Tibial nerve (tissue), 4 donors: ENCODE data around the gene PTPN7. TPM values are rescaled to one million over a fixed set of nuclear protein-coding genes. Genes with fewer than 3 reads are reported as not detected.

Experiments used
- DNase-seq, 2 donors: peaks; one replicate each; pipeline ENCODE4 v3.0.0-alpha.2; 2019; ENCODE audit warnings: low spot score in 2 of 2
- H3K27ac ChIP-seq, 4 donors: fragments of 200-600 bp; sonication (generic) in 3 of 4; one replicate each; pipeline ENCODE4 v1.5.1; 2017 to 2019; ENCODE audit warnings: mild to moderate bottlenecking in 1 of 4
- H3K27me3 ChIP-seq, 2 donors: fragments of 200-600 bp; sonication (generic) in 1 of 2; one replicate each; pipeline versions ENCODE4 v1.5.1 to v1.6.0; 2017 to 2019
- H3K36me3 ChIP-seq, 3 donors: fragments of 200-600 bp; sonication (generic); one replicate each; pipeline ENCODE4 v1.5.1; 2018 to 2019
- H3K4me1 ChIP-seq, 4 donors: fragments of 200-600 bp; sonication (generic) in 3 of 4; one replicate each; pipeline ENCODE4 v1.5.1; 2017 to 2019
- H3K4me3 ChIP-seq, 4 donors: fragments of 200-600 bp; sonication (generic) in 3 of 4; one replicate each; pipeline ENCODE4 v1.5.1; 2017 to 2019; ENCODE audit warnings: mild to moderate bottlenecking in 1 of 4, moderate library complexity in 1 of 4
- H3K9me3 ChIP-seq, 4 donors: fragments of 200-600 bp; sonication (generic) in 3 of 4; one replicate each; pipeline ENCODE4 v1.5.1; 2017 to 2019
- CTCF ChIP-seq, 5 experiments: fragments of 200-600 bp in 3 of 5; fragments of 450-650 bp in 2 of 5; sonication (generic) in 3 of 5; IDR thresholded peaks; one replicate each; pipeline ENCODE4 v1.5.1; 2016 to 2019; ENCODE audit warnings: antibody characterized with exemption in 5 of 5, mild to moderate bottlenecking in 3 of 5, moderate library complexity in 2 of 5
- EP300 ChIP-seq, 2 donors: sonication (generic); formaldehyde crosslinking; IDR thresholded peaks; one replicate each; pipeline ENCODE4 v1.6.1; 2017; ENCODE audit warnings: antibody characterized with exemption in 2 of 2, mild to moderate bottlenecking in 1 of 2
- POLR2A ChIP-seq, 2 donors: fragments of 450-650 bp; IDR thresholded peaks; one replicate each; pipeline ENCODE4 v1.6.1; 2017; ENCODE audit warnings: antibody characterized with exemption in 2 of 2, mild to moderate bottlenecking in 2 of 2, moderate library complexity in 2 of 2
- WGBS, 2 donors: methylation state at CpG; one replicate each; pipeline ENCODE4 v1.1.5; 2018; 5-methylcytosine and 5-hydroxymethylcytosine counted together
- total RNA-seq, 4 donors: library from RNA; depleted of rRNA; stranded (reverse); fragments of >200 nt; gene quantifications; one replicate each; pipeline ENCODE4 v1.1.0, GENCODE V29; 2016

PTPN7 gene
- total RNA-seq, 4 donors from 2014 or later = 1.2 to 13.8 (median 6.8) TPM

- no peaks in the 10 kb centered on the region for H3K36me3 ChIP-seq
- 61 to 74% methylated on average over 10 of the region's 10 CpGs for WGBS, 2 donors
- TF ChIP-seq EP300 (IDR thresholded peaks at IDR 0.05) (no peak), POLR2A (IDR thresholded peaks at IDR 0.05) (no peak), CTCF (IDR thresholded peaks at IDR 0.05) (no peak)
- H3K27ac ChIP-seq = peak overlapping the region in 2 of 4 donors; percentile 24 to 72
- H3K4me1 ChIP-seq = peaks cover 0 to 26% (median 0%) of the 10 kb centered on the region in 4 donors
- H3K4me3 ChIP-seq = no peak overlapping the region
- H3K9me3 ChIP-seq = no peaks in the 10 kb centered on the region
- H3K27me3 ChIP-seq = no peaks in the 10 kb centered on the region
- DNase-seq = no peak
Measured at GRCh38 chr1:202106340-202107254, 53.8 kb downstream of the PTPN7 start.

GRCh38 chr1:202105571-202106339, 54.6 kb downstream of the PTPN7 start:
- no peak overlapping the region for H3K4me3 ChIP-seq
- WGBS, 2 donors = 41 to 64% methylated on average over 8 to 10 of the region's 10 CpGs
- no peaks in the 10 kb centered on the region for H3K9me3 ChIP-seq
- peaks cover 0 to 26% (median 0%) of the 10 kb centered on the region in 4 donors for H3K4me1 ChIP-seq
- H3K36me3 ChIP-seq = no peaks in the 10 kb centered on the region
- H3K27me3 ChIP-seq = no peaks in the 10 kb centered on the region
- DNase-seq = no peak
- TF ChIP-seq CTCF (IDR thresholded peaks at IDR 0.05) (no peak), POLR2A (IDR thresholded peaks at IDR 0.05) (no peak), EP300 (IDR thresholded peaks at IDR 0.05) (no peak)
- H3K27ac ChIP-seq = peak overlapping the region in 2 of 4 donors; percentile 16 to 62

- Histone ChIP-seq H3K36me3 (no peaks in the 10 kb centered on the region), H3K9me3 (no peaks in the 10 kb centered on the region), H3K4me1 (peaks cover 0 to 26% (median 0%) of the 10 kb centered on the region in 4 donors), H3K27ac (no peak overlapping the region), H3K4me3 (no peak overlapping the region), H3K27me3 (no peaks in the 10 kb centered on the region)
- no peak for TF ChIP-seq POLR2A (IDR thresholded peaks at IDR 0.05)
- no peak for TF ChIP-seq EP300 (IDR thresholded peaks at IDR 0.05)
- TF ChIP-seq CTCF (IDR thresholded peaks at IDR 0.05) = no peak
- DNase-seq = no peak
- WGBS, 2 donors = 84 to 89% methylated on average over 10 of the region's 10 CpGs
Measured at GRCh38 chr1:202104073-202104472, 56.3 kb downstream of the PTPN7 start.

GRCh38 chr1:202101184-202101583, 59.2 kb downstream of the PTPN7 start:
- H3K27ac ChIP-seq = no peak overlapping the region
- no peaks in the 10 kb centered on the region for H3K27me3 ChIP-seq

More at GRCh38 chr1:202101184-202101583, 59.2 kb downstream of the PTPN7 start:
- Histone ChIP-seq H3K4me1 (peaks cover 0 to 4% (median 0%) of the 10 kb centered on the region in 4 donors), H3K36me3 (no peaks in the 10 kb centered on the region), H3K9me3 (no peaks in the 10 kb centered on the region), H3K4me3 (no peak overlapping the region)
- TF ChIP-seq CTCF (IDR thresholded peaks at IDR 0.05) = no peak
- no peak for TF ChIP-seq EP300 (IDR thresholded peaks at IDR 0.05)
- TF ChIP-seq POLR2A (IDR thresholded peaks at IDR 0.05) = no peak
- WGBS, 2 donors = 51 to 54% methylated on average over 4 of the region's 4 CpGs
- no peak for DNase-seq

Other genes starting within 250 kb of the PTPN7 start
- 100 to 1,000 TPM in 2 of 4 donors, 10 to 100 TPM in 2; 86.9 to 165 (median 107) TPM for gene LMOD1, start 214.1 kb downstream of the PTPN7 start, total RNA-seq
- 10 to 100 TPM; 16.2 to 31.8 (median 21.0) TPM for gene TIMM17A, start 205.1 kb downstream of the PTPN7 start, total RNA-seq
- 100 to 1,000 TPM; 107 to 168 (median 135) TPM for gene RNPEP, start 178.0 kb downstream of the PTPN7 start, total RNA-seq
- gene ELF3, start 150.0 kb downstream of the PTPN7 start, total RNA-seq = 1 to 10 TPM in 1 of 4 donors, under 1 TPM in 1, not detected in 2; under 0.01 to 1.2 TPM
- 10 to 100 TPM; 13.8 to 26.3 (median 24.3) TPM for gene GPR37L1, start 37.7 kb downstream of the PTPN7 start, total RNA-seq
- 10 to 100 TPM; 35.0 to 64.5 (median 49.3) TPM for gene ARL8A, start 15.9 kb downstream of the PTPN7 start, total RNA-seq
- under 1 TPM in 1 of 4 donors, not detected in 3; 0.42 TPM for gene LGR6, start 33.2 kb upstream of the PTPN7 start, total RNA-seq
- gene UBE2T, start 181.3 kb upstream of the PTPN7 start, total RNA-seq = 1 to 10 TPM in 3 of 4 donors, under 1 TPM in 1; 0.87 to 2.7 (median 1.7) TPM
- 100 to 1,000 TPM in 3 of 4 donors, 10 to 100 TPM in 1; 68.1 to 153 (median 116) TPM for gene PPP1R12B, start 188.1 kb upstream of the PTPN7 start, total RNA-seq